K562 (cell line): ENCODE results near the gene SMIM10. TPM values are rescaled to one million over a fixed set of nuclear protein-coding genes. Genes with fewer than 3 reads are reported as not detected.

Experiments
- CC2D1A ChIP-seq: fragments of 450-650 bp; IDR thresholded peaks from 2 replicates; pipeline ENCODE4 v1.6.1; 2017; ENCODE audit warnings: mild to moderate bottlenecking
- DMBX1 ChIP-seq: fragments of 250-450 bp; sonication (Bioruptor Pico); IDR thresholded peaks from 2 replicates; pipeline ENCODE4 v1.8.0; 2022; ENCODE audit warnings: inconsistent platforms, mild to moderate bottlenecking, moderate library complexity, borderline replicate concordance
- ELK1 ChIP-seq: sonication (generic); formaldehyde crosslinking; IDR thresholded peaks from 2 replicates; pipeline ENCODE4 v1.8.1; 2022; ENCODE audit warnings: missing genetic modification reagents
- MAX ChIP-seq: sonication (generic); formaldehyde crosslinking; IDR thresholded peaks from 2 replicates; pipeline ENCODE4 v1.9.0; 2022; ENCODE audit warnings: mild to moderate bottlenecking, missing genetic modification reagents
- MBD1 ChIP-seq: fragments of 250-450 bp; sonication (Bioruptor Pico); IDR thresholded peaks from 2 replicates; pipeline ENCODE4 v1.8.0; 2022; ENCODE audit warnings: inconsistent platforms
- MYC ChIP-seq, 2 experiments: fragments of 250-450 bp in 1 of 2; sonication (Bioruptor Pico) in 1 of 2; IDR thresholded peaks; 2 replicates each; pipeline versions ENCODE4 v1.5.1 to v1.6.1; 2012 to 2021; ENCODE audit warnings: low read depth in 2 of 2, borderline replicate concordance in 1 of 2, improper control_type of control experiment in 1 of 2, low read length in 1 of 2, mild to moderate bottlenecking in 1 of 2, moderate library complexity in 1 of 2
- NFE2 ChIP-seq: IDR thresholded peaks from 2 replicates; pipeline ENCODE4 v1.6.1; 2014; ENCODE audit warnings: antibody characterized with exemption, low read depth
- PRPF4 ChIP-seq: fragments of 200-400 bp; formaldehyde crosslinking; IDR thresholded peaks from one replicate; pipeline ENCODE4 v1.6.1; 2017; ENCODE audit warnings: low read length, low read depth, mild to moderate bottlenecking; ENCODE audit not compliant: insufficient read depth, poor library complexity, severe bottlenecking
- RAD21 ChIP-seq, 2 experiments: fragments of 250-450 bp in 1 of 2; fragments of 450-650 bp in 1 of 2; sonication (Bioruptor Pico) in 1 of 2; formaldehyde crosslinking in 1 of 2; IDR thresholded peaks in 1 of 2; conservative IDR thresholded peaks in 1 of 2; 2 replicates each; pipeline versions ENCODE4 v1.4.0 to v1.8.0; 2020 to 2022; ENCODE audit warnings: mild to moderate bottlenecking in 2 of 2, moderate library complexity in 1 of 2
- THRB ChIP-seq: fragments of 450-650 bp; formaldehyde crosslinking; conservative IDR thresholded peaks from 2 replicates; pipeline ENCODE4 v1.4.0; 2022; ENCODE audit warnings: mild to moderate bottlenecking, missing genetic modification characterization
- ZNF124 ChIP-seq: sonication (generic); formaldehyde crosslinking; IDR thresholded peaks from 2 replicates; pipeline ENCODE4 v1.8.1; 2022; ENCODE audit warnings: missing genetic modification reagents
- ZNF644 ChIP-seq: fragments of 200-800 bp; sonication (Bioruptor generic); IDR thresholded peaks from 2 replicates; pipeline ENCODE4 v1.6.1; 2016; ENCODE audit warnings: low read depth, missing genetic modification characterization, missing compliant biosample characterization
- polyA plus RNA-seq, 8 experiments: library from polyadenylated mRNA; depleted of rRNA in 4 of 8; stranded (reverse) in 5 of 8; unstranded in 3 of 8; fragments of >200 nt; fragmentation: Nextera tagmentation in 2 of 8; fragmentation: Illumina TruSeq in 1 of 8; extraction: Ambion mirVana in 2 of 8; extraction: Trizol in 1 of 8; gene quantifications; 2 replicates each; pipeline versions ENCODE4 v1.2.1 to v1.2.3, GENCODE V29; 2011 to 2014; ENCODE audit warnings: inconsistent platforms in 1 of 8, missing spikeins in 1 of 8
- total RNA-seq, 7 experiments: library from RNA; depleted of rRNA in 6 of 7; stranded (reverse); fragments of >200 nt in 6 of 7; fragmentation: Illumina TruSeq in 2 of 7; extraction: Trizol in 2 of 7; gene quantifications; 2 replicates each; pipeline versions ENCODE4 v1.2.1 to v1.2.3, GENCODE V29; 2011 to 2021; ENCODE audit warnings: low replicate concordance in 1 of 7

SMIM10 gene
- total and polyA plus RNA-seq, 9 of the 15 experiments (the other 6 are each of a cell fraction or from before 2014, with no cell fraction given) = 2.1 to 25.3 (median 16.4) TPM

- TF ChIP-seq RAD21 (CRISPR knock-in tag; conservative IDR thresholded peaks at IDR 0.05 in 1 of 2, IDR thresholded peaks at IDR 0.05 in 1 of 2) = no peak
- no peak for TF ChIP-seq THRB (CRISPR knock-in tag)
- no peak for TF ChIP-seq CC2D1A
- peak; percentile 86 for TF ChIP-seq MAX
- peak; percentile 18; the same call in 1 of the 2 replicates for TF ChIP-seq NFE2
- no peak for TF ChIP-seq ZNF644 (tag)
- peak; percentile 89 for TF ChIP-seq MYC (IDR thresholded peaks at IDR 0.05; ENCODE audit: low read depth, low read length)
- 0 out of 2 replicates have a peak, but pooled peaks have one; percentile 24 for TF ChIP-seq MYC (CRISPR knock-in tag; IDR thresholded peaks at IDR 0.05; ENCODE audit: borderline replicate concordance, low read depth)
- TF ChIP-seq MBD1 = no peak
- 0 out of 2 replicates have a peak, but pooled peaks have one; percentile 64 for TF ChIP-seq DMBX1 (CRISPR knock-in tag)
- TF ChIP-seq PRPF4 = no peak
- no peak for TF ChIP-seq ZNF124
- TF ChIP-seq ELK1 (CRISPR knock-in tag) = no peak
Measured at GRCh38 chrX:134990801-134991481, at the start of gene SMIM10 (continued).
